NCI-H2107 treated with DMSO at 0.1 percent for 48 hours (cell line): ENCODE measurements around the gene PRM3.

ENCODE experiments used
- DNase-seq: peaks from one replicate; lab custom pipeline; 2025; ENCODE audit not compliant: unreplicated experiment; lab: John Stamatoyannopoulos, UW

PRM3 gene

GRCh38 chr16:11283820-11284248 lies 10.4 kb upstream of the PRM3 start:
- DNase-seq, result no peak

GRCh38 chr16:11280616-11281522 lies 7.4 kb upstream of the PRM3 start, which contains the start of gene PRM1:
PRM1 (minus strand) TSS chr16:11281330; CDS start chr16:11281238, 92 bp downstream.
- no peak for DNase-seq

GRCh38 chr16:11278681-11279628 lies 5.5 kb upstream of the PRM3 start:
- DNase-seq, result no peak

GRCh38 chr16:11277607-11278337 lies 4.3 kb upstream of the PRM3 start:
- no peak for DNase-seq

GRCh38 chr16:11276896-11277593 lies 3.6 kb upstream of the PRM3 start:
- no peak for DNase-seq

- DNase-seq, result no peak
Observed at GRCh38 chr16:11276143-11276895, 2.9 kb upstream of the PRM3 start, which contains the start of gene PRM2. PRM2 (minus strand) TSS chr16:11276480; CDS start chr16:11276370, 110 bp downstream.

- no peak for DNase-seq
Observed at GRCh38 chr16:11274964-11275363, 1.5 kb upstream of the PRM3 start.

GRCh38 chr16:11273721-11274324 lies 394 bp upstream of the PRM3 start:
- no peak for DNase-seq

- DNase-seq, result no peak
Observed at GRCh38 chr16:11272484-11272883, 945 bp downstream of the PRM3 start.

- DNase-seq, result no peak
Observed at GRCh38 chr16:11271610-11272009, 1.8 kb downstream of the PRM3 start.

GRCh38 chr16:11270602-11271162 lies 2.7 kb downstream of the PRM3 start:
- DNase-seq, result no peak

- no peak for DNase-seq
Observed at GRCh38 chr16:11268921-11269375, 4.5 kb downstream of the PRM3 start, which contains the start of gene TNP2. TNP2 (minus strand) TSS chr16:11269325; CDS start chr16:11269262, 63 bp downstream.

GRCh38 chr16:11265124-11265523 lies 8.3 kb downstream of the PRM3 start:
- no peak for DNase-seq

- no peak for DNase-seq
Observed at GRCh38 chr16:11264155-11264832, 9.1 kb downstream of the PRM3 start.

- no peak for DNase-seq
Observed at GRCh38 chr16:11263737-11264136, 9.7 kb downstream of the PRM3 start.

- no peak for DNase-seq
Observed at GRCh38 chr16:11262915-11263314, 10.5 kb downstream of the PRM3 start.

- no peak for DNase-seq
Observed at GRCh38 chr16:11260596-11260966, 12.8 kb downstream of the PRM3 start.
